ENCODE measurements around the gene FHL3. TPM values are rescaled to one million over a fixed set of nuclear protein-coding genes. Genes with fewer than 3 reads are reported as not detected.

The FHL3 gene
- total RNA-seq, 1 donor from 2014 or later, result 1.6 TPM

- no peak for TF ChIP-seq CTCF (IDR thresholded peaks at IDR 0.05)
- H3K9me3 Mint-ChIP-seq, result no peaks in the 10 kb centered on the region
- DNase-seq (no peak), ATAC-seq (ENCODE audit: low read depth) (no peak)
- POLR2A ChIA-PET, result interaction anchor here (0.7 to 0.8 kb wide), 3 partner anchors 27 to 243 kb away, joined by 3 to 4 read pairs (median 4); no protein-coding TSS in a partner anchor
- intact Hi-C loops (cut with micrococcal nuclease), result loop anchor here (5.0 kb wide), 1 partner anchor 257 kb away; the partner anchor contains the start of gene CDCA8
- CTCF ChIA-PET, result no interaction called here
- H3K4me1 Mint-ChIP-seq, result peaks cover 20% of the 10 kb centered on the region
- H3K4me3 Mint-ChIP-seq, result no peak overlapping the region
- H3K27me3 Mint-ChIP-seq, result no peaks in the 10 kb centered on the region
- peaks cover 5% of the 10 kb centered on the region for H3K36me3 Mint-ChIP-seq (ENCODE audit: low read depth)
- H3K27ac Mint-ChIP-seq, result no peak overlapping the region
Measured at GRCh38 chr1:37949524-37950152, 55.7 kb downstream of the FHL3 start.

GRCh38 chr1:37948841-37949240 lies 56.5 kb downstream of the FHL3 start:
- CTCF ChIA-PET, result no interaction called here
- no peak overlapping the region for H3K4me3 Mint-ChIP-seq
- no peak for TF ChIP-seq CTCF (IDR thresholded peaks at IDR 0.05)
- no peaks in the 10 kb centered on the region for H3K27me3 Mint-ChIP-seq
- ATAC-seq (ENCODE audit: low read depth) (no peak), DNase-seq (no peak)
- peaks cover 7% of the 10 kb centered on the region for H3K36me3 Mint-ChIP-seq (ENCODE audit: low read depth)
- no peaks in the 10 kb centered on the region for H3K9me3 Mint-ChIP-seq
- peaks cover 22% of the 10 kb centered on the region for H3K4me1 Mint-ChIP-seq
- intact Hi-C loops (cut with micrococcal nuclease), result loop anchor here (5.0 kb wide), 1 partner anchor 257 kb away; the partner anchor contains the start of gene CDCA8
- POLR2A ChIA-PET, result interaction anchor here (0.7 to 2.5 kb wide), 3 partner anchors 17 to 28 kb away, joined by 4 to 17 read pairs (median 4); no protein-coding TSS in a partner anchor
- no peak overlapping the region for H3K27ac Mint-ChIP-seq

- CTCF ChIA-PET, result no interaction called here
- TF ChIP-seq CTCF (IDR thresholded peaks at IDR 0.05), result no peak
- Mint-ChIP-seq H3K36me3 (ENCODE audit: low read depth) (peaks cover 12% of the 10 kb centered on the region), H3K27ac (no peak overlapping the region), H3K4me1 (peaks cover 23% of the 10 kb centered on the region), H3K9me3 (no peaks in the 10 kb centered on the region), H3K27me3 (no peaks in the 10 kb centered on the region), H3K4me3 (no peak overlapping the region)
- intact Hi-C loops (cut with micrococcal nuclease), result loop anchor here (5.0 kb wide), 1 partner anchor 256 kb away; the partner anchor contains the start of gene CDCA8
- POLR2A ChIA-PET, result interaction anchor here (2.5 kb wide), 1 partner anchor 17 kb away, joined by 17 read pairs; no protein-coding TSS in a partner anchor
- ATAC-seq (ENCODE audit: low read depth) (no peak), DNase-seq (no peak)
Measured at GRCh38 chr1:37948166-37948565, 57.1 kb downstream of the FHL3 start.

GRCh38 chr1:37947364-37947763 lies 58.0 kb downstream of the FHL3 start:
- CTCF ChIA-PET, result no interaction called here
- H3K4me3 Mint-ChIP-seq, result peak overlapping the region; percentile 100
- peaks cover 23% of the 10 kb centered on the region for H3K4me1 Mint-ChIP-seq

More at GRCh38 chr1:37947364-37947763, 58.0 kb downstream of the FHL3 start:
- Mint-ChIP-seq H3K27ac (peak overlapping the region; percentile 97), H3K9me3 (no peaks in the 10 kb centered on the region), H3K27me3 (no peaks in the 10 kb centered on the region), H3K36me3 (ENCODE audit: low read depth) (peaks cover 15% of the 10 kb centered on the region)
- POLR2A ChIA-PET, result interaction anchor here (1.2 to 2.5 kb wide), 5 partner anchors 16 to 139 kb away, joined by 5 to 17 read pairs (median 5); partner anchors contain the start of genes C1orf122 and YRDC
- no peak for TF ChIP-seq CTCF (IDR thresholded peaks at IDR 0.05)
- intact Hi-C loops (cut with micrococcal nuclease), result loop anchor here (1.0 to 5.0 kb wide), 6 partner anchors 16 to 912 kb away; partner anchors contain the start of genes CDCA8, RRAGC, SF3A3 and UTP11
- ATAC-seq (ENCODE audit: low read depth) (no peak), DNase-seq (no peak)

Other genes with a start within 250 kb of the FHL3 start
- gene EPHA10, start 240.4 kb downstream of the FHL3 start, total RNA-seq, result 0.12 and 0.27 TPM in 2 replicates
- gene MANEAL, start 211.7 kb downstream of the FHL3 start, total RNA-seq, result 5.3 and 5.4 TPM in 2 replicates
- gene C1orf122, start 197.7 kb downstream of the FHL3 start, total RNA-seq, result 18.8 and 19.9 TPM in 2 replicates
- gene YRDC, start 197.3 kb downstream of the FHL3 start, total RNA-seq, result 20.6 and 24.2 TPM in 2 replicates
- 30.5 and 36.2 TPM in 2 replicates for gene MTF1, start 145.9 kb downstream of the FHL3 start, total RNA-seq
- 63.4 and 70.3 TPM in 2 replicates for gene INPP5B, start 58.5 kb downstream of the FHL3 start, total RNA-seq
- 82.4 and 90.5 TPM in 2 replicates for gene SF3A3, start 15.5 kb downstream of the FHL3 start, total RNA-seq
- gene UTP11, start 7.2 kb upstream of the FHL3 start, total RNA-seq, result 26.1 and 28.6 TPM in 2 replicates
- 6.1 and 6.2 TPM in 2 replicates for gene POU3F1, start 41.3 kb upstream of the FHL3 start, total RNA-seq